Astrocyte of the cerebellum (primary cell): Measurements from ENCODE around the gene CEBPB.

ENCODE experiments used
- DNase-seq: peaks from one replicate; pipeline ENCODE4 v3.0.0-alpha.2; 2011; ENCODE audit warnings: low read depth
- H3K4me3 ChIP-seq: 2 replicates; pipeline ENCODE4 v1.5.1; 2011; ENCODE audit warnings: mild to moderate bottlenecking, low read depth, low read length, moderate library complexity
- in situ Hi-C: cut with HindIII; loops from 2 replicates; pipeline ENCODE4 v1.10.0; 2017; ENCODE audit warnings: low sequenced_read_pairs
- TF ChIP-seq, protein P1 (sequence below): IDR thresholded peaks from 2 replicates; pipeline ENCODE4 v1.5.1; 2012; ENCODE audit warnings: low read length, low read depth, moderate library complexity, mild to moderate bottlenecking; ENCODE audit errors: missing control alignments

Gene CEBPB

DNA sequence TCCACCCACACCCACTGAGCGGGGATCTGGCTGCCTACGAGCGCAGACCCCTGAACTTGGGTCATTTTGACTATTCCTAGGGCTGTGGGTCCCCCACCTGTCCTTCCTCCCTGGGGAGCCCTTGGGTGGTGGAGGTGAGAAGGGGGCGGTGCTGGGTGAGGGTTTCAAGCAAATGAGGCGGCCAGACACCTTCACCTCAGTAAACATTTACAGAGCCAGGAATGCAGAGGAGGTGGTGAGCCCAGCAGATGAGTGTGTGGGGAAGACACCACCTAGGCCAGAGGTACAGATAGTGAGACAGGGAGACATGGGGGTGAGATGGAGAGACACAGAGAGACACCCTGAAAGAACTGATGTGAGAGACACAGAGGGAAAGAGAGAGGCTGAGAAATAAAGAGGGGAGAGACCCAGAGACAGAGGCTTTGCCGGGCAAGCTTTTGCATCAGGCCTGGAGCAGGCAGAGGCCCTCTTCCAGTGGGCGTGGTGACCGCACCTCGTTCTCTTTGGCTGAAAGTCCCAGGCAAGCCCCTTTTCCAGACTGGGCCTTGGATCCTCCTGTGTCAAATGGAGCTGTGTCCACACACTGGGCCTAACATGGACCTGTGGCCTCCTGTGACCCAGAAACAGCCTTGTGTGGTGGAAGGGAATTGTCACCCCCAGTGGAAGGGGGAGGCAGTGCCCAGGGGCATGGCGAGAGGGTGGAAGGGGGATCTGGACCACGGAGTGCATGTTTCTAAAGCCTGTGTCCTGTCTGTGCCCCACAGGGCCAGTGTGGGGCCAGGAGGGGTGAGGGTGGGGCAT, 29.7 kb downstream of the CEBPB start:
- TF ChIP-seq, protein P1, sequence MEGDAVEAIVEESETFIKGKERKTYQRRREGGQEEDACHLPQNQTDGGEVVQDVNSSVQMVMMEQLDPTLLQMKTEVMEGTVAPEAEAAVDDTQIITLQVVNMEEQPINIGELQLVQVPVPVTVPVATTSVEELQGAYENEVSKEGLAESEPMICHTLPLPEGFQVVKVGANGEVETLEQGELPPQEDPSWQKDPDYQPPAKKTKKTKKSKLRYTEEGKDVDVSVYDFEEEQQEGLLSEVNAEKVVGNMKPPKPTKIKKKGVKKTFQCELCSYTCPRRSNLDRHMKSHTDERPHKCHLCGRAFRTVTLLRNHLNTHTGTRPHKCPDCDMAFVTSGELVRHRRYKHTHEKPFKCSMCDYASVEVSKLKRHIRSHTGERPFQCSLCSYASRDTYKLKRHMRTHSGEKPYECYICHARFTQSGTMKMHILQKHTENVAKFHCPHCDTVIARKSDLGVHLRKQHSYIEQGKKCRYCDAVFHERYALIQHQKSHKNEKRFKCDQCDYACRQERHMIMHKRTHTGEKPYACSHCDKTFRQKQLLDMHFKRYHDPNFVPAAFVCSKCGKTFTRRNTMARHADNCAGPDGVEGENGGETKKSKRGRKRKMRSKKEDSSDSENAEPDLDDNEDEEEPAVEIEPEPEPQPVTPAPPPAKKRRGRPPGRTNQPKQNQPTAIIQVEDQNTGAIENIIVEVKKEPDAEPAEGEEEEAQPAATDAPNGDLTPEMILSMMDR: no peak
- H3K4me3 ChIP-seq: no peak overlapping the region
- no peak for DNase-seq
- in situ Hi-C loops: no loop called here

DNA sequence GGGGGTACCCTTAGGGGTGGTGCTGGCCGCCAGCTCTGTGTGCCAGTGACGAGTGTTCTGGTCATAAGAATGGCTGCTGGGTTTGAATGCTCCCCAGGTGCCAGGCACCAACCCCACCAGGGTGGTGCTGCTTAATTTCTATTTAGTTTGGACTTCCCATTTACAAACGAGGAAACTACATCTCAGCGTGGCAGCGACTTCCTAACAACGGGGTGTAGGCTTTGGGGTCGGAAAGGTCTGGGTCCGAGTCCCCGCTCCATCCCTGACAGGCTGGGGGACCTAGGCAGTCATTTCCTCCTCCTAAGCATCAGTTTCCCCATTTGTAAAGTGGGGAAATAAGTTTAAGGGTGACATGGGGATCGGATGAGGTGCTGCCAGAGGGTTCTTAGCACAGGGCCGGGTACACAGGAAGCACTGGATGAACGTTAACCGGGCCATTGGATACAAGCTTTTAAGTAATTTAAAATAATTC, 30.3 kb downstream of the CEBPB start:
- no peak for DNase-seq

DNA sequence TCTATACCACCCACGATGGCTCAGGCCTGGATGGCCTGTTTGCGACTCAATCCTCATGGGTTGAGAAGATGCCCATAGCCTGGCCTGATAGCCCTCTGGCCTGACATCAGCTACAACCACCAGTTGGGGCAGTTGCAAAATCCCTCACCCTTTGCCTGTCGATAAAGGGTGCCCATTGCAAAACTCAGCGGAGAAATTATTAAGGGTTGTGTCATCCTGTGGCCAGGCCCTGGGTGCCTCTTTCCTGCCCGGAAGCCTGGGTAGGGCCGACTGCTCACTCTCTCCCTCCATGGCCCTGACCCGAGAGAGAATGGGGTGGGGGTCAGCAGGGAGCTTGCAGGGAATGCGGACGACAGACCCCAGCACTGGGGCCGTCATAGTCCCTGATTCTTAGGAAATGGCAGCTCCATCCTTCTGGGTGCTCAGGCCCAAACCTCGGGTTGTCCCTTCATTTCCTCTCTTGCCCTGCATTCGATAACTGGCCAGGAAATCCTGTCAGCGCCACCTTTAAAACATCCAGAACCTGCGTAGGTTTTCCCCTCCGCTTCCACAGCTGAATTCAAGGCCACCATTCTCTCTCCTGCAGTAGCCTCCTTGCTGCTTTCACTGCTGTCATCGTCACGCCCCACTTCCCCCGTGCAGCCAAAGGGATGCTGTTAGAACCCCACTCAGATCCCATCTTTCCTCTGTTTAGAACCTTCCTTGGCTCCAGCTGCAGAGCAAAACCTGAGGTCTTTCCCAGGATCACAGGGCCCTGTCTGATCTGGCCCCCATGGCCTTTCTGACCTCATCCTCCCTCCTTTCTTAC, 31.1 kb downstream of the CEBPB start:
- TF ChIP-seq, protein P1: no peak
- H3K4me3 ChIP-seq: no peak overlapping the region
- DNase-seq: no peak
- in situ Hi-C loops: no loop called here

More for the DNA sequence above, 30.3 kb downstream of the CEBPB start:
- in situ Hi-C loops: no loop called here
- TF ChIP-seq, protein P1: no peak
- no peak overlapping the region for H3K4me3 ChIP-seq

DNA sequence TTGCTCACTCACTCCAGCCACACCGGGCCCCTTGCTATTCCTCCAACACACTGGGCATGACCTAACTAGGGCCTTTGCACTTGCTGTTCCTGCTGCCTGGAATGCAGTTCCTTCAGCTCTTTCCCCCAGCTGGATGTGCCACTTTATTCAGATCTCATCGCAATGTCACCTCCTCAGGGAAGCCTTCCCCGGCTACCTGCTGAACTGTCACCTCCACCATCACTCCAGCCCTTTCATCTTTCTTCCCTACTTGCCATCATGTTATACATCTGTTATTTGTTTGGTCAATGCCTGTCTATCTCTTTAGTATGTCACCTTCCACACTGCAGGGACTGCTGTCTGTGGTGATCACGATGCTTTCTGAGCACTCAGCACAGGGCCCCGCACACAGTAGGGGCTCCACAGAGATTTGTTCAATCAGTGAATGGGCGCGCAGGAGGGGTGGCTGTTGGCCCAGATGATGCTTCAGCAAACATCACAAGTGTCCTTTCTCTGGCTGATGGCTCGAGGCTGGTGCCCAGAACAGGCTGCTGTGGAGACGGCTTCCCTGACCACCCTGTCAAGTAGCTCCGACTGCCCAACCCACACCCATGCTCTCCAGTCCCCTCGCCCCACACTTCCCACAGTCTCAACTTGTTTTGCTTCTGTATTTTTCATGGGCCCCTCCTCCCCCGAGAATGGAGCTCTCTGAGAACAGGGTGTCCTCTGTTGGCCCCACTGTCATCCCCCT, 31.8 kb downstream of the CEBPB start:
- in situ Hi-C loops: no loop called here
- H3K4me3 ChIP-seq: no peak overlapping the region
- TF ChIP-seq, protein P1: no peak
- no peak for DNase-seq

DNA sequence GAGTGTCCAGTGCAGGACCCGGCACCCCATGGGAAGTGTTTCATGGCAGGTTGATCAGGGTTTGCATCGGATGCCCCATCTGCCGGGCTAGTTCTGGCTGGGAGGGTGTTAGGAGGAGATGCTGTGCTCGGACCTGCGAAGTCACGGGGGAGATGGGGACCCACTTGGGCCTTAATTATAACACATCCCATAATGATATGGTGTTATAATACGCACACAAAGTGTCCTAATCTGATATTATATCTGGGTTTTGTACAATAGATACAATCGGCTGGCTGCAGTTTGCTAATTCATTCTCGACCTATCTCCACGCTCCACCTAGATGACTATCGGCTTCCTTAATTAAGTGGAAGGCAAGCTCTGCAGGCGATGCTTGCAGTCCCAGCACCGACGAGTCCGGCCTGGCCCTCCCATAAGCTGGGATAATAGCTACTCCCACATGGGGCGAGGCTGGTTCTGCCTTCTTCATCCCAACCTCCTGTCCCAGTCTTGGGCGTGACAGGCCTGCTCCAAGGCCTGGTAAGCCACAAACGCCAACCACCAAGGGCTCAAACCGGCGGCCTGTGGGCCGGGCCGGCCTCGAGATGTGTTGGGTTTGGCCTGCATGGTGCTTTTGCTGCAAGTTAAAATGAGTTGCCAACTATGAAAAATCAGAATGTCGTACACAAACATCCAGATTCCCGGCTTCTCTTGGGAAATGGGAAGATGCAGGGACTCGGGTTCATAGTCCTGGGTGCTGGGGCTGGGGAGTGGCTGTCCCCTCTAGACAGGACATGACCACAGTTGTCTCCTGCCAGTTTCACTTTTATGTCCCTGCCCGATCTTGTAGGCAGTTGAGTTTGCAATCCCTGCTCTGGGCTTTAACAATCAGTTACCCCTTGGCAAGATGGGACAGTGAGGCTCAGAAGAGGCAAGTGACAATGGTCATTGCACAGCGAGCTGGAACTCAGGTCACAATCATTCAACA, 32.7 kb downstream of the CEBPB start:
- no peak overlapping the region for H3K4me3 ChIP-seq
- TF ChIP-seq, protein P1: no peak
- no peak for DNase-seq
- in situ Hi-C loops: no loop called here

DNA sequence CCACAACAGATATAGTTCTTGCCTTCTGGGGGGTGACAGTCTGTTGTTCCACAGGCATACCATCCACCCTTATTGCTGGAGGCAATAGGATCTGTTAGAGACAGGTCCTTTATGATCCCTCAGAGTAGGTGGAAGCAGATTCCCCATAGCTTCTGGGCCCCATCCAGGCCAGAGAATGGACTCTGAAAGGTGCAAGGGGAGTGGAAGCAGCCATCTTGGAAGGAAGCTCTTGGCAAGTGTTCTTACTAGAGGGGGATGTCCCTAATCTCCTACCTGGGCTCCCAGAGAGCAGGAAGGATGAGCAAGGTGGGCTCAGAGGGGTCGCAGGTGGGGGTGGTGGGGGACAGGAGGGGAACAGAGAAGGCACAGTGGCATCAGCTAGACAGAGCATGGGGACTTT, 33.4 kb downstream of the CEBPB start:
- no peak for DNase-seq
- H3K4me3 ChIP-seq: no peak overlapping the region
- TF ChIP-seq, protein P1: no peak
- in situ Hi-C loops: no loop called here
